Raji (cell line): ENCODE data around the gene RNF180.

Source experiments
- POLR2A ChIP-seq: IDR thresholded peaks from 2 replicates; pipeline ENCODE4 v1.6.1; 2011; ENCODE audit warnings: low read depth, low read length, control low read depth; ENCODE audit not compliant: insufficient read depth

RNF180 gene

DNA sequence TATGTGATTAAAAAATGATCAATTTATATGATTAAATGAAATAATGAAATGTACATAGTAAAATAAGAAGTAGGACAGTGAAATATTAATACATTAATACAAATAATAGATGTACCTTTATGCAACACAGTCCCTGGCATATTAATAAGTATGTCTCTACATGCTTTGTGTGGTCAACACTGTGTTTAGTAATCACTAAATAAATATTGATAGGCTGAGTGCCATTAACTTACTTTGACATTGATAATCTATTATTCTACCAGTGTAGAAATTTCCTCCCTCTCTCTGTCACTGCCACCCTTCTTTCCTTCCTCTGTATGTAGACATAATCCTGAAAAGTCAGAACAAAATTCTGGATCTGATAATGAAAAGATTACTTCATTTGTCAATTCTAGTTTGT is 43.7 kb downstream of the RNF180 start:
- no peak for TF ChIP-seq POLR2A

DNA sequence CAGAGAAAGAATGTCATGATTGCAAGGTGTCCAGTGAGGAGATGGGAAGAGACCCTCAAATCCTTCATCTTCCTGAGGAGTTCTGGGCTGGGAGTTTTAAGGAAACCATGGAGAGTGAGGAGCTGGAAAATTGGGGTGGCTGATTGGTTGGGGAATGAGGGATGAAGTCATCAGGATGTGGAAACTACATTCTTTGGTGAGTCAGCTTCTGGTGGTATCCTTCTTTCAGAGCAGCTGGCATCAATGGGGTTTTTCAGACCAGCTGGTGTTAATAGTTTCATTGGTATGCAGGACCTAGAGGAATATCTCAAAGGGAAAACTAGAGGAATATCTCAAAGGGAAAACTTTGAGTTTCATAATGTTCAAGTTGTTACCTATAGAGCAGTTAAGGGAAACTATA is 45.2 kb downstream of the RNF180 start:
- TF ChIP-seq POLR2A, result no peak

- TF ChIP-seq POLR2A, result no peak
Observed at GRCh38 chr5:64213011-64213410, 47.4 kb downstream of the RNF180 start.

DNA sequence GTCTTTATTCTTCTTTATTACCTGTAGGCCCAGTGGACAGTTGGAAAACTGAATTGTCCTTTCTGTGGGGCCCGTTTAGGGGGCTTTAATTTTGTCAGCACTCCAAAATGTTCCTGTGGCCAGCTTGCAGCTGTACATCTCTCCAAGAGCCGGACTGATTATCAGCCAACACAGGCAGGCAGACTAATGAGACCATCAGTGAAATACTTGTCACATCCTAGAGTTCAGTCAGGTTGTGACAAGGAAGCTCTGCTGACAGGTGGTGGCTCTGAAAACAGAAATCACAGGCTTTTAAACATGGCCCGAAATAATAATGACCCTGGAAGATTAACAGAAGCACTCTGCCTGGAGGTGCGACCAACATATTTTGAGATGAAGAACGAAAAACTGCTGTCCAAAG is 47.9 kb downstream of the RNF180 start:
- no peak for TF ChIP-seq POLR2A

GRCh38 chr5:64214132-64214531 is 48.5 kb downstream of the RNF180 start:
- no peak for TF ChIP-seq POLR2A

DNA sequence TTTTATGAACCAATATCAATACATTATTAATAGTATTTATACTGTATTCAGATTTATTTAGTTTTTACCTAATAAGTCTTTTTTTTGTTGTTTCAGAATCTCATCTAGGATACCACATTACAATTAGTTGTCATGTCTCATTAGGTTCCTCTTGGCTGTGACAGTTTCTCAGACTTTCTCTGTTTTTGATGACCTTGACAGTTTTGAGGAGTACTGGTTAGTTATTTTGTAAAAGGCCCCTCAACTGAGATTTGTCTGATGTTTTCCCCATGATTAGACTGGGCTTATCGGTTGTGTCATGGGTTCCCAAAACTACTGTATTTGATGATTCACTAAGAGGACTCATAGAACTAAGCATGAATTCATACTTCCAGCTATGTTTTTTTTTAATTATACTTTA is 56.3 kb downstream of the RNF180 start:
- no peak for TF ChIP-seq POLR2A

- TF ChIP-seq POLR2A, result no peak
Observed at GRCh38 chr5:64229163-64229774, 63.6 kb downstream of the RNF180 start.

- no peak for TF ChIP-seq POLR2A
Observed at GRCh38 chr5:64260756-64261155, 95.1 kb downstream of the RNF180 start.

GRCh38 chr5:64269164-64269563 is 103.5 kb downstream of the RNF180 start:
- no peak for TF ChIP-seq POLR2A

DNA sequence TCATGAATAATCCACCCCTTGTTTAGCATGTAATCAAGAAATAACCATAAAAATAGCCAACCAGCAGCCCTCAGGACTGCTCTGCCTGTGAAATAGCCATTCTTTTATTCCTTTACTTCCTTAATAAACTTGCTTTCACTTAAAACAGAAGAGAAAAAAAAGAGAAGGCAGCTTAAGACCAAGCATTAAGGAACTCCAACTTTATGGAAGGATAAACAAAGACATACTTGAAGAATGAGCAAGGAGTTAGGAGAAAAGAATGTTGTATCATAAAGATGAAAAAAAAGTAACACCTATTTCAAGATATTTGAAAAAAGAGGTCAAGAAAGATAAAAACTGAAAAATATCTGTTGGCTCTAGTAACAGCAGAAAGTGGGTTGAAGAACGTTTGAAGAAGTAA is 107.6 kb downstream of the RNF180 start:
- TF ChIP-seq POLR2A, result no peak

- TF ChIP-seq POLR2A, result no peak
Observed at GRCh38 chr5:64285188-64286130, 119.8 kb downstream of the RNF180 start.

- TF ChIP-seq POLR2A, result no peak
Observed at GRCh38 chr5:64286381-64286780, 120.7 kb downstream of the RNF180 start.

GRCh38 chr5:64292611-64293215 is 127.1 kb downstream of the RNF180 start:
- TF ChIP-seq POLR2A, result no peak

DNA sequence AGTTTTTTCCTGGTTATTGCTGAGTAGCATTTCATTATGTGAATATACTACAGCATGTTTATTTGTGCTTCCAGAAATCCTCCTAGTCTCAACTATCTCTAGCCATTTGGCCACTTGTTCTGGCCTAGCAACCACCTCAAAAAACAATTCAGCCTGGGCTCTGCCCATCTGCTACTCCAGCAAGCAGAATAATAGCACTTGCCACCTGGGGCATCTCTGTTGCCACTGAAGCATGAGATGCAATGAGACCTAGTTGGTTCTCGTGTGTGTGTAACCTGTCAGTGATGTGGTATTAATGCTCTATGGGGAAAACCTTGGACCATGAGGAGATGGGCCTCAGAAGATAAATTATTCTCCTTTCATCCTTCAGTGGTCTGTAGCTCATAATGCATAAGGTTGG is 129.5 kb downstream of the RNF180 start:
- no peak for TF ChIP-seq POLR2A

DNA sequence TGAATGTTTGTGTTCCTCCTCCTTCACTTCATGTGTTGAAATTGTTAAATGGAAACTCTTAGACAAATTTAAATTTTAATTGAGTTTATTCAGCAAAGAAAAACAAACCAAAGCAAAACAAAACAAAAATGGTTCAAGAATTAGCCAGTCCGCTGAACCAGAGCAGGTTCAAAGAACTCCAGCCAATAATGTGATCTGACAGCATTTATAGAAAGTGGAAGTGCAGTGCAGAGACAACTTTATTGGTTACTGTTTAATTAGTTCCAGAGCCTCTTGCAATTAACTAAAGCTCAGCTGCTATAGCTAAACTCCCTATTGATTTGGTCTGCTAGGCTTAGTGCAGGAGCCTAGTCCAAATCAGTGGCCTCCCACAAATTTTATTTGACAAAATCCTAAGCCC is 132.9 kb downstream of the RNF180 start:
- TF ChIP-seq POLR2A, result no peak

- TF ChIP-seq POLR2A, result no peak
Observed at GRCh38 chr5:64299805-64300204, 134.2 kb downstream of the RNF180 start.
